Mesothelial cell of epicardium (in vitro differentiated cells): ENCODE data around the gene TEX9. TPM values are rescaled to one million over a fixed set of nuclear protein-coding genes. Genes with fewer than 3 reads are reported as not detected.

ENCODE experiments used
- DNase-seq, 2 experiments: peaks; one replicate each; pipeline ENCODE4 v3.0.0; 2021; ENCODE audit warnings: low spot score in 2 of 2; ENCODE audit not compliant: unreplicated experiment in 2 of 2
- H3K27ac Mint-ChIP-seq: 2 replicates; pipeline ENCODE4 v1.8.0; 2021; ENCODE audit warnings: mixed read lengths
- H3K27me3 Mint-ChIP-seq: 2 replicates; pipeline ENCODE4 v1.8.0; 2021; ENCODE audit warnings: low read depth, mixed read lengths
- H3K36me3 Mint-ChIP-seq: 2 replicates; pipeline ENCODE4 v1.8.0; 2021; ENCODE audit warnings: mixed read lengths
- H3K4me1 Mint-ChIP-seq: 2 replicates; pipeline ENCODE4 v1.8.0; 2021; ENCODE audit warnings: mixed read lengths
- H3K4me3 Mint-ChIP-seq: 2 replicates; pipeline ENCODE4 v1.8.0; 2021; ENCODE audit warnings: mild to moderate bottlenecking, moderate library complexity, mixed read lengths
- H3K9me3 Mint-ChIP-seq: 2 replicates; pipeline ENCODE4 v1.8.0; 2021; ENCODE audit warnings: mixed read lengths
- total RNA-seq: library from RNA; stranded (reverse); gene quantifications from 3 replicates; pipeline ENCODE4 v1.2.1, GENCODE V29; 2021
- TF ChIP-seq, protein P1 (sequence below): fragments of 200-600 bp; sonication (generic); IDR thresholded peaks from one replicate; pipeline ENCODE4 v1.5.0; 2021; ENCODE audit warnings: antibody characterized with exemption; ENCODE audit not compliant: unreplicated experiment

Gene TEX9
- total RNA-seq, 1 donor from 2014 or later = 23.4 TPM

DNA sequence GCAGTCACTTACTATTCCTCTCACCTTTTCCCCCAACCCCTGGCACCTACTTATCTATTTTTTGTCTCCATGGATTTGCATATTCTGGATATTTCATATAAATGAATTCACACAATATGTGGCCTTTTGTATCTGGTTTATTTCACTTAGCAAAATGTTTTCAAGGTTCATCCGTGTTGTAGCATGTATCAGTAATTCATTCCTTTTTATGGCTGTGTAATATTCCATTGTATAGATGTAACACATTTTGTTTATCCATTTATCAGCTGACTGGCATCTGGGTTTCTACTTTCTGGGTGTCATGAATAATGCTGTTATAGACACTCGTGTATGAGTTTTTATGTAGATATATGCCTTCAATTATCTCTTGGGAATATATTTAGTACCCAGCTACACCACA lies 93.9 kb downstream of the TEX9 start:
- H3K27me3 Mint-ChIP-seq = no peaks in the 10 kb centered on the region
- H3K27ac Mint-ChIP-seq = no peak overlapping the region
- H3K4me1 Mint-ChIP-seq = peaks cover 4% of the 10 kb centered on the region
- no peak overlapping the region for H3K4me3 Mint-ChIP-seq
- no peak for DNase-seq
- TF ChIP-seq, protein P1, sequence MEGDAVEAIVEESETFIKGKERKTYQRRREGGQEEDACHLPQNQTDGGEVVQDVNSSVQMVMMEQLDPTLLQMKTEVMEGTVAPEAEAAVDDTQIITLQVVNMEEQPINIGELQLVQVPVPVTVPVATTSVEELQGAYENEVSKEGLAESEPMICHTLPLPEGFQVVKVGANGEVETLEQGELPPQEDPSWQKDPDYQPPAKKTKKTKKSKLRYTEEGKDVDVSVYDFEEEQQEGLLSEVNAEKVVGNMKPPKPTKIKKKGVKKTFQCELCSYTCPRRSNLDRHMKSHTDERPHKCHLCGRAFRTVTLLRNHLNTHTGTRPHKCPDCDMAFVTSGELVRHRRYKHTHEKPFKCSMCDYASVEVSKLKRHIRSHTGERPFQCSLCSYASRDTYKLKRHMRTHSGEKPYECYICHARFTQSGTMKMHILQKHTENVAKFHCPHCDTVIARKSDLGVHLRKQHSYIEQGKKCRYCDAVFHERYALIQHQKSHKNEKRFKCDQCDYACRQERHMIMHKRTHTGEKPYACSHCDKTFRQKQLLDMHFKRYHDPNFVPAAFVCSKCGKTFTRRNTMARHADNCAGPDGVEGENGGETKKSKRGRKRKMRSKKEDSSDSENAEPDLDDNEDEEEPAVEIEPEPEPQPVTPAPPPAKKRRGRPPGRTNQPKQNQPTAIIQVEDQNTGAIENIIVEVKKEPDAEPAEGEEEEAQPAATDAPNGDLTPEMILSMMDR = no peak
- peaks cover 6% of the 10 kb centered on the region for H3K9me3 Mint-ChIP-seq
- H3K36me3 Mint-ChIP-seq = peaks cover 5% of the 10 kb centered on the region

DNA sequence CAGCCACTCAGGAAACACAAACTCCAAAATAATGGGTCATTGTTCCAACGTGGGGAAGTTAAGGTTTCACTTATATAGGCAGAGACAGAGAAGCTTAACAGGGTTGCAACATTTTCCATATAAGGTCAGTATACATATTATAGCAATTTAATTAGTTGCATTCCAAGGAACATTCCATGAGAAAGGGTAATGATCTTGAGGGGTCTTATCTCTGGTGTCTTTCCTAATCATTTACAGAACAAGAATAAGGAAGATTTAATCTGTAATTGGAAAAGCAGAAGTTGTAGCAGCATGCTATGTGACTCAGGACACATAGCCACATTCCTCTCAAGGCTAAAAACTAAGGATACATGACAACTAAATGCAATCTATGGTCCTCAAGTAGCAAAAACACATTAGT lies 94.8 kb downstream of the TEX9 start:
- TF ChIP-seq, protein P1 = no peak
- peaks cover 10% of the 10 kb centered on the region for H3K4me1 Mint-ChIP-seq
- DNase-seq = no peak
- no peak overlapping the region for H3K4me3 Mint-ChIP-seq
- H3K36me3 Mint-ChIP-seq = peaks cover 5% of the 10 kb centered on the region
- no peak overlapping the region for H3K27ac Mint-ChIP-seq
- H3K27me3 Mint-ChIP-seq = no peaks in the 10 kb centered on the region
- peaks cover 6% of the 10 kb centered on the region for H3K9me3 Mint-ChIP-seq

DNA sequence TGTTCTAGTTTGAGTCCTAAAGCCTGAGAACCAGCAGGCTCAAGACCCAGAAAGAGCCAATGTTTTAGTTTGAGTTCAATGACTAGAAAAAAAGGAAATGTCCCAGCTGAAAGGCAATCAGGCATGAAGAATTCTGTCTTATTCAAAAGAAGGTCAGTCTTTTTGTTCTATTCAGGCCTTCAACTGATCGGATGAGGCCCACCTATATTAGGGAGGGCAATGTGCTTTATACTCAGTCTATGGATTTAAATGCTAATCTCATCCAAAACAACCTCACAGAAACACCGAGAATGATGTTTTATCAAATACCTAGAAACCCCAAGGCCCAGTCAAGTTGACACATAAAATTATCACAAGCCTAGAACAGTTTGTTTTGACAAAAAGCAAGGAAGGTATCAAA lies 95.7 kb downstream of the TEX9 start:
- Mint-ChIP-seq H3K36me3 (peaks cover 5% of the 10 kb centered on the region), H3K27ac (no peak overlapping the region), H3K27me3 (peaks cover 2% of the 10 kb centered on the region), H3K4me1 (peaks cover 14% of the 10 kb centered on the region), H3K9me3 (peaks cover 6% of the 10 kb centered on the region), H3K4me3 (no peak overlapping the region)
- TF ChIP-seq, protein P1 = no peak
- no peak for DNase-seq

DNA sequence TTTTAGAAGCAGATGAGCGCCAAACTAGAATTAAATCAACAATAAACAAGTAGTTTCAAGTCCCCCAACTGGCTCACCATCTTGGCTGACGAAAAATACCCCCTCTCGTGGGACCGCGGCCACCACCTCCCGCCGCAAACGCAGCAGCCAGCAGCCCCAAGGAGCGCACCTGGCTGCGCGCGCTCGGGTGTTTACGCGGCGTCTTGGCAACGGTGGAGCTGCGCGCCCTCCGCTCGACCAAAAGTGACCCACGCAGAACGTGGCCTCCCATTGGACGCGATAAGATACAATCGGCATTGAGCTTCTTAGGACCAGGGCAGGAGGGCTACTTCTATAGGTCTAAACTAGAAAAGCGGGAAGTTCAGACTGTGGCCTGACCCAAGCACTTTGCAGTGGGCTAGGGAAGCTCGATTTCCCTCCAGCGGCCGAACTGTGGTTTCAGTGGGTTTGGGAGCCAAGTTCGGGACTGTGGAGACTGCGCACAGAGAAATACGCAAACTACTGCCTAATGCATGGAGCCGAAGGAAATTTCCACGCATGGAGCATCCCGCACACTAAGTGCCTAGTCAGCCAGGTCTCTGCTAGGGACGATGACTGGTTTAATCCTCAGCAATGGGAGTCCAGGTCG lies 99.8 kb downstream of the TEX9 start, which contains the start of gene MNS1:
MNS1 (minus strand) TSS at position 245 of the 628 bp plus-strand sequence; CDS start at position 80, 165 bp downstream.
- Mint-ChIP-seq H3K27me3 (peaks cover 23% of the 10 kb centered on the region), H3K27ac (peak within 1 kb of the TSS; percentile 95), H3K9me3 (no peaks in the 10 kb centered on the region), H3K36me3 (no peaks in the 10 kb centered on the region), H3K4me3 (peak within 1 kb of the TSS; percentile 99), H3K4me1 (peaks cover 15% of the 10 kb centered on the region)
- TF ChIP-seq, protein P1 = no peak
- DNase-seq = peak; percentile 70 to 85

DNA sequence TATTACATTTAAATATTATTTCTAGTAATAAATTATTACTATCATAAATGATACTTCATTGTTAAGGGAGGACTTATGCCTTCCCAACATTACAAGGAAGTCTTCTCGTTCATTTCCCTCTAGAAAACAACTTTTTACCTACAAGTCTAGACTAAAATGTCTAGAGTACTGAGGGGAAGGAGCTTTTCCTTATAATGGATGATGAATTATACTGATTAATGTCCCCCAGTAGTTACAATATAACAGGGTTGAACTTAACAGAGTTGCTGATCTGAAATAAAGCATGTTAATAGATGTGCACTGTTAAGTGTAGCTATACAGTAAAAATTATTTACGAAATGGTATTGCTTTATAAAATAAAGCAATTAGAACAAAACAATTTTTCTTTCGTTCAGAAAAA lies 102.4 kb downstream of the TEX9 start:
- Mint-ChIP-seq H3K36me3 (no peaks in the 10 kb centered on the region), H3K9me3 (no peaks in the 10 kb centered on the region), H3K4me1 (peaks cover 13% of the 10 kb centered on the region), H3K4me3 (no peak overlapping the region), H3K27me3 (peaks cover 47% of the 10 kb centered on the region), H3K27ac (no peak overlapping the region)
- DNase-seq = no peak
- TF ChIP-seq, protein P1 = no peak
